ENCODE data around the gene CGB5.
"Not testable (repeated sequence)": the region's sequence is repeated elsewhere in the genome, so short reads cannot be mapped to it uniquely, and the experiment has no call there.

CGB5 gene

GRCh38 chr19:49057636-49058234 lies 14.1 kb downstream of the CGB5 start, which contains the start of gene CGB7:
Gene CGB7 (minus strand): TSS chr19:49057749. CDS start chr19:49055375, 2,374 bp downstream.
- no peak for DNase-seq (ENCODE audit: low read depth)

GRCh38 chr19:49058562-49058961 lies 14.9 kb downstream of the CGB5 start:
- no peak for DNase-seq (ENCODE audit: low read depth)

GRCh38 chr19:49059053-49059452 lies 15.4 kb downstream of the CGB5 start:
- DNase-seq (ENCODE audit: low read depth): no peak

GRCh38 chr19:49061000-49061399 lies 17.4 kb downstream of the CGB5 start:
- no peak for DNase-seq (ENCODE audit: low read depth)

GRCh38 chr19:49061445-49061844 lies 17.8 kb downstream of the CGB5 start:
- no peak for DNase-seq (ENCODE audit: low read depth)

- DNase-seq (ENCODE audit: low read depth): no peak
Observed at GRCh38 chr19:49064029-49064629, 20.5 kb downstream of the CGB5 start.

- no peak for DNase-seq (ENCODE audit: low read depth)
Observed at GRCh38 chr19:49064768-49065611, 21.3 kb downstream of the CGB5 start, which contains the start of gene NTF4. Gene NTF4 (minus strand): TSS chr19:49064818. CDS start chr19:49061997, 2,821 bp downstream.

GRCh38 chr19:49065905-49066512 lies 22.4 kb downstream of the CGB5 start:
- no peak for DNase-seq (ENCODE audit: low read depth)

GRCh38 chr19:49067554-49067953 lies 23.9 kb downstream of the CGB5 start:
- DNase-seq (ENCODE audit: low read depth): no peak

GRCh38 chr19:49069026-49069425 lies 25.4 kb downstream of the CGB5 start:
- no peak for DNase-seq (ENCODE audit: low read depth)

GRCh38 chr19:49070416-49070815 lies 26.8 kb downstream of the CGB5 start:
- no peak for DNase-seq (ENCODE audit: low read depth)

- DNase-seq (ENCODE audit: low read depth): no peak
Observed at GRCh38 chr19:49071860-49072547, 28.4 kb downstream of the CGB5 start.

- no peak for DNase-seq (ENCODE audit: low read depth)
Observed at GRCh38 chr19:49073514-49074378, 30.1 kb downstream of the CGB5 start.

- DNase-seq (ENCODE audit: low read depth): not testable (repeated sequence)
Observed at GRCh38 chr19:49074869-49075268, 31.2 kb downstream of the CGB5 start.

GRCh38 chr19:49080392-49080791 lies 36.7 kb downstream of the CGB5 start:
- DNase-seq (ENCODE audit: low read depth): no peak

GRCh38 chr19:49081273-49081672 lies 37.6 kb downstream of the CGB5 start:
- no peak for DNase-seq (ENCODE audit: low read depth)

GRCh38 chr19:49084206-49085019 lies 40.8 kb downstream of the CGB5 start:
- no peak for DNase-seq (ENCODE audit: low read depth)

- DNase-seq (ENCODE audit: low read depth): peak; percentile 98
Observed at GRCh38 chr19:49085020-49085867, 41.6 kb downstream of the CGB5 start, which contains the start of gene SNRNP70. Gene SNRNP70 (plus strand): TSS chr19:49085451. CDS start chr19:49086415, 964 bp downstream.

- DNase-seq (ENCODE audit: low read depth): no peak
Observed at GRCh38 chr19:49085868-49086232, 42.2 kb downstream of the CGB5 start.

All from stimulated activated CD8-positive, alpha-beta memory T cell treated with anti-CD3 and anti-CD28 coated beads, Interleukin-4, amount 100 ng/mL, for 24 hours (primary cell).